Ovary (tissue), 9 donors: ENCODE data around the gene ARL10. TPM values are rescaled to one million over a fixed set of nuclear protein-coding genes. Genes with fewer than 3 reads are reported as not detected.

Experiments used
- DNase-seq, 5 donors: peaks; one replicate each; pipeline ENCODE4 v3.0.0-alpha.2; 2019 to 2020
- H3K27ac ChIP-seq, 2 donors: fragments of 200-600 bp; one replicate each; pipeline versions ENCODE4 v1.5.1 to v1.8.0; 2019 to 2022
- H3K27me3 ChIP-seq: fragments of 200-600 bp; one replicate; pipeline ENCODE4 v1.8.0; 2022
- H3K36me3 ChIP-seq: fragments of 200-600 bp; sonication (generic); one replicate; pipeline ENCODE4 v1.5.1; 2019
- H3K4me1 ChIP-seq: one replicate; pipeline ENCODE4 v1.8.1; 2013; ENCODE audit warnings: mild to moderate bottlenecking, moderate library complexity; ENCODE audit not compliant: insufficient read depth
- H3K4me3 ChIP-seq: fragments of 200-600 bp; sonication (generic); one replicate; pipeline ENCODE4 v1.5.1; 2017
- H3K9me3 ChIP-seq, 2 donors: fragments of 200-600 bp in 1 of 2; sonication (generic) in 1 of 2; one replicate each; pipeline versions ENCODE4 v1.5.1 to v1.8.1; 2013 to 2019; ENCODE audit warnings: mild to moderate bottlenecking in 1 of 2, moderate library complexity in 1 of 2
- EP300 ChIP-seq: sonication (generic); formaldehyde crosslinking; IDR thresholded peaks from one replicate; pipeline ENCODE4 v1.6.1; 2017; ENCODE audit warnings: antibody characterized with exemption
- POLR2A ChIP-seq: fragments of 450-650 bp; IDR thresholded peaks from one replicate; pipeline ENCODE4 v1.6.1; 2017; ENCODE audit warnings: antibody characterized with exemption, mild to moderate bottlenecking, moderate library complexity
- WGBS, 3 donors: extraction: QIAGEN DNeasy Blood & Tissue Kit in 1 of 3; methylation state at CpG; one replicate each; pipeline versions ENCODE4 v1.1.5 to v1.1.7; 2013 to 2017; 5-methylcytosine and 5-hydroxymethylcytosine counted together
- intact Hi-C, 4 donors: fragments of 100-400 bp; cut with DNase I; formaldehyde crosslinking; loops; one replicate each; pipeline versions ENCODE4 v1.11.0 to v1.15.1; 2022 to 2023
- polyA plus RNA-seq, 2 donors: library from polyadenylated mRNA; stranded (reverse); fragments of 200-250 nt in 1 of 2; fragments of 350-450 nt in 1 of 2; fragmentation: Illumina TruSeq in 1 of 2; extraction: RNeasy Lipid Tissue Mini Kit (QIAGEN cat#74804) in 1 of 2; gene quantifications; one replicate each; pipeline ENCODE4 v1.2.3, GENCODE V29; 2013 to 2014
- total RNA-seq, 7 donors: library from RNA; depleted of rRNA in 2 of 7; stranded (reverse); fragments of >200 nt in 2 of 7; fragmentation: NEBNext Ultra II Directional in 3 of 7; extraction: Animal tissue kit (Norgen Biotek cat#: 25700) in 3 of 7; gene quantifications; one replicate each; pipeline versions ENCODE4 v1.1.0 to v1.2.4, GENCODE V29; 2016 to 2023
- TF ChIP-seq, protein P1 (sequence below), 3 donors: fragments of 450-650 bp in 2 of 3; fragments of 200-600 bp in 1 of 3; IDR thresholded peaks; one replicate each; pipeline versions ENCODE4 v1.5.1 to v1.8.0; 2016 to 2022; ENCODE audit warnings: antibody characterized with exemption in 3 of 3, mild to moderate bottlenecking in 1 of 3
- donor health status: DM: no; HTN: no; CAD: no; lungs with moderate emphysema.
- donor health status: DM: no; HTN: no; CAD: no.
- donor health status: Bipolar disorder and iron deficiency.
- donor health status: DM: yes; HTN: yes; CAD: no.
- donor health status: DM: no; HTN: no; CAD: no.
- donor health status: DM: yes; HTN: yes; CAD: no.

The ARL10 gene
- total and polyA plus RNA-seq, 9 donors = 4.0 to 26.7 (median 17.7) TPM

DNA sequence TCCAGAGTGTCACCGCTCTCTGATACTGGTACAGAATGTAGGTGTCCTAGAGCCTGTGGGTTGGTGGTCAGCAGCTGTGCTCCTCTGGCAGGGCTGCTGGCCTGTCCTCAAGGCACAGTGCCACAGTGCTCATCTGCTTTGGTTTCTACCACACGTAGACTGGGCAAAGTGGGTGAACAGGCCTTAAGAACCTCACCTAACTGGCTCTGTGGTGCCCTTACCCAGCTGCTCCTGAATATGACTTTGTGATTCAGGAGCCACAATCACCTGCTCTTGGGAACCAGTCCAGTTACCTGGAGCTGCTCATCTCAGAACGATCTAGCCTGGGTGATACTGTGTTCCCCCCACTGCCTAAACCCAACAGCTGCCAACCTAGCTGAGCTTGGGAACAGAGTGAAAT lies 16.7 kb downstream of the ARL10 start:
- Histone ChIP-seq H3K36me3 (no peaks in the 10 kb centered on the region), H3K27ac (no peak overlapping the region), H3K27me3 (no peaks in the 10 kb centered on the region), H3K4me3 (no peak overlapping the region), H3K4me1 (peaks cover under 1% of the 10 kb centered on the region), H3K9me3 (no peaks in the 10 kb centered on the region)
- WGBS, 3 donors = 87 to 91% (median 90%) methylated on average over 3 of the region's 3 CpGs
- intact Hi-C loops = no loop called here
- DNase-seq = peak in 1 of 5 donors; percentile 6
- TF ChIP-seq POLR2A = no peak
- no peak for TF ChIP-seq EP300
- TF ChIP-seq, protein P1, sequence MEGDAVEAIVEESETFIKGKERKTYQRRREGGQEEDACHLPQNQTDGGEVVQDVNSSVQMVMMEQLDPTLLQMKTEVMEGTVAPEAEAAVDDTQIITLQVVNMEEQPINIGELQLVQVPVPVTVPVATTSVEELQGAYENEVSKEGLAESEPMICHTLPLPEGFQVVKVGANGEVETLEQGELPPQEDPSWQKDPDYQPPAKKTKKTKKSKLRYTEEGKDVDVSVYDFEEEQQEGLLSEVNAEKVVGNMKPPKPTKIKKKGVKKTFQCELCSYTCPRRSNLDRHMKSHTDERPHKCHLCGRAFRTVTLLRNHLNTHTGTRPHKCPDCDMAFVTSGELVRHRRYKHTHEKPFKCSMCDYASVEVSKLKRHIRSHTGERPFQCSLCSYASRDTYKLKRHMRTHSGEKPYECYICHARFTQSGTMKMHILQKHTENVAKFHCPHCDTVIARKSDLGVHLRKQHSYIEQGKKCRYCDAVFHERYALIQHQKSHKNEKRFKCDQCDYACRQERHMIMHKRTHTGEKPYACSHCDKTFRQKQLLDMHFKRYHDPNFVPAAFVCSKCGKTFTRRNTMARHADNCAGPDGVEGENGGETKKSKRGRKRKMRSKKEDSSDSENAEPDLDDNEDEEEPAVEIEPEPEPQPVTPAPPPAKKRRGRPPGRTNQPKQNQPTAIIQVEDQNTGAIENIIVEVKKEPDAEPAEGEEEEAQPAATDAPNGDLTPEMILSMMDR (IDR thresholded peaks at IDR 0.05) = no peak

DNA sequence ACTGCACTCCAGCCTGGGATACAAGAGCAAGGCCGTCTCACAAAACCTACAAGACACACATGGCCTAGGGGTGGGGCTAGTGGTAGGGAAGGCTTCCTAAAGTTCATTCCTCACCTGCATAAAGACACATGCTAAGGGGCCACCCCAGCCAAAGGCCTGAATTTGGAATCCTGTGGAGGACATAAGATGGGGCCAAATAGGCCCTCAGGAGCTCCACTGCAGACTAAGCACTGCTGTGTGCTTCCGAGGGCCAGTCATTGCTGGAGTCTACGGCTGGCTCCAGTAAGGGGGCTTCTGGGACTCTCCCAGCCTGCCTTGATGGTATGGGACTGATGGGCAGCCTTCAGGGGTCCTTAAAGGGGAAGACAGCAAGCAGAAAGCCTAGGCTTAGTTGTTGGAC lies 17.4 kb downstream of the ARL10 start:
- Histone ChIP-seq H3K36me3 (no peaks in the 10 kb centered on the region), H3K4me1 (peaks cover 5% of the 10 kb centered on the region), H3K27ac (no peak overlapping the region), H3K4me3 (no peak overlapping the region), H3K9me3 (no peaks in the 10 kb centered on the region), H3K27me3 (no peaks in the 10 kb centered on the region)
- peak in 1 of 5 donors; percentile 6 for DNase-seq
- intact Hi-C loops = no loop called here
- TF ChIP-seq POLR2A (no peak), EP300 (no peak)
- TF ChIP-seq, protein P1 (IDR thresholded peaks at IDR 0.05) = no peak
- 86 to 92% (median 90%) methylated on average over 3 of the region's 3 CpGs for WGBS, 3 donors

DNA sequence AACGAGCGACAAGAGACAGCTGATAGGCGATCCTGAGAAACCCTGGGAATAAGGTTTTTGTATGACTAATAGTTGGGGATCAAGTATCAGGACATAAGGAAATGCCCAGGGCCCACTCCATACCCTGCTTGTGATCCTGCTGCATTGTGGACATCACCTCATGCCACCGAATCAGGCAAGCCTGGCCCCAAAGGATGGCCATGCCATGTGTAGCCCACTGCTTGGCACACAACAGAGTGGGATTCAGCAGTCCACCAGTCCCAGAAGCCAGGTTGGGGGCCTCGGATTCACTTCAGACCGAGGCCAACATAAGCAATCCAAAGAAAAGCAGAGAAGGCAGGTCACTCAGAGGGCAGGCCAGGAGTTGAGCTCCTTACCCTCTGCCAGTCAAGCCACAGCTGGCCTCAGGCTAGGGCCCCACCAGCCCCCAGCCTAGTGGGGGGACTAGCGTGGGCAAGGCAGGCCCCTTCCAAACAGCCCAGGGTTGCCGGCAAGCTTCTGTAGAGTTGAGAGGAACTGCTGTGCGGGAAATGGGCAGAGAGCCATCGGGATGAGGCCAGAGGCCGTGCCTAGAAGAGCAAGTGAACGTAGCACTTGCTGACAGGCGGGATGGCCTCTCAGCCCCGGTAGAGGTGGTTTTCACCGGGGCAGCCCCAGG lies 18.1 kb downstream of the ARL10 start:
- no peaks in the 10 kb centered on the region for H3K27me3 ChIP-seq
- no peaks in the 10 kb centered on the region for H3K36me3 ChIP-seq
- 79 to 89% (median 80%) methylated on average over 15 of the region's 15 CpGs for WGBS, 3 donors
- intact Hi-C loops = no loop called here
- no peak overlapping the region for H3K27ac ChIP-seq
- TF ChIP-seq, protein P1 (IDR thresholded peaks at IDR 0.05) = no peak
- DNase-seq = peak in 2 of 5 donors; percentile 8 to 33
- no peak overlapping the region for H3K4me3 ChIP-seq
- no peaks in the 10 kb centered on the region for H3K9me3 ChIP-seq
- H3K4me1 ChIP-seq = peaks cover 5% of the 10 kb centered on the region

DNA sequence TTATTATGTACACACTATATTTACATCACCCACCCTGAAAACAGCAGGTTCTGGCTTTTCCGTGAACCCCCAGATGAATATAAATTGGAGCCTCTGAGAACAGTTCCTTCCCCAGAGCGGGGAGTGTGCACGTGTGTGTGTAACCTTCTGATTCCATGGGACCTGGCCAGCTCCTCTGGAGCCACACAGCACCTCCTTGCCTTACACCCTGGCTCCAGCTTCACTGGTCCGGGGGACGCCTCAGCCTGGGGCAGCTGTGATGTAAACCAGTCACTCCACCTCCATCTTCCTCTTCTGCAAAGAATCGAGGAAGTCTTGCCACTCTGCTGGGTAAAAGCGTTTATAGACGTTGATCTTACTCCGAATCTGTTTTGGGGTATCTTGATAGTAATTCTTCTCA lies 18.7 kb downstream of the ARL10 start:
- H3K27me3 ChIP-seq = no peaks in the 10 kb centered on the region
- intact Hi-C loops = no loop called here
- 72 to 80% (median 77%) methylated on average over 9 of the region's 9 CpGs for WGBS, 3 donors
- peak in 1 of 5 donors; percentile 6 for DNase-seq
- peaks cover 5% of the 10 kb centered on the region for H3K4me1 ChIP-seq
- H3K9me3 ChIP-seq = no peaks in the 10 kb centered on the region
- TF ChIP-seq, protein P1 (IDR thresholded peaks at IDR 0.05) = no peak
- H3K27ac ChIP-seq = no peak overlapping the region
- H3K36me3 ChIP-seq = no peaks in the 10 kb centered on the region
- H3K4me3 ChIP-seq = no peak overlapping the region
